Endothelial cell of umbilical vein (primary cell): ENCODE measurements around the gene NNT. TPM values are rescaled to one million over a fixed set of nuclear protein-coding genes. Genes with fewer than 3 reads are reported as not detected.

Experiments used
- BruUV-seq: library from RNA; stranded (reverse); fragments of 400-500 nt; replicated peaks from 2 replicates; lab custom pipeline; 2021; lab: Mats Ljungman, UMichigan
- CTCF ChIA-PET: fragments of 300-600, 350-600 bp; sonication (Branson Sonifier 250); formaldehyde crosslinking; loops from one replicate; lab custom pipeline; 2021; ENCODE audit warnings: antibody characterized with exemption, inconsistent platforms; lab: Charles Lee
- POLR2A ChIA-PET: fragments of 300-600, 350-600 bp; sonication (Branson Sonifier 250); formaldehyde crosslinking; loops from one replicate; lab custom pipeline; 2021; ENCODE audit warnings: antibody characterized with exemption, inconsistent platforms; lab: Charles Lee
- DNase-seq: peaks from one replicate; pipeline ENCODE4 v3.0.0-alpha.2; 2011; ENCODE audit warnings: low read depth, low spot score
- FAIRE-seq: peaks from 2 replicates; lab custom pipeline; 2011; peaks lifted over from hg19 to GRCh38; lab: Jason Lieb, UNC
- H2AFZ ChIP-seq: 2 replicates; pipeline ENCODE4 v1.6.0; 2012; ENCODE audit warnings: low read depth, low read length, control low read depth, inconsistent platforms
- H3K27ac ChIP-seq: 2 replicates; pipeline ENCODE4 v1.5.1; 2011; ENCODE audit warnings: low read depth, mild to moderate bottlenecking, control low read depth, low read length, moderate library complexity; ENCODE audit not compliant: insufficient read depth
- H3K27me3 ChIP-seq, 2 experiments: 2 replicates each; pipeline versions ENCODE4 v1.6.0 to v1.6.1; 2011; ENCODE audit warnings: low read length in 2 of 2, mixed read lengths in 1 of 2; ENCODE audit not compliant: control insufficient read depth in 2 of 2, insufficient read depth in 2 of 2
- H3K36me3 ChIP-seq, 2 experiments: 2 replicates in 1 of 2; 3 replicates in 1 of 2; pipeline ENCODE4 v1.5.1; 2011; ENCODE audit warnings: low read length in 2 of 2, mild to moderate bottlenecking in 1 of 2, moderate library complexity in 1 of 2; ENCODE audit not compliant: control insufficient read depth in 2 of 2, insufficient read depth in 2 of 2; ENCODE audit errors: extremely low read depth in 1 of 2
- H3K4me1 ChIP-seq: 3 replicates; pipeline ENCODE4 v1.5.1; 2011; ENCODE audit warnings: mild to moderate bottlenecking, low read length; ENCODE audit not compliant: control insufficient read depth, insufficient read depth; ENCODE audit errors: extremely low read depth
- H3K4me2 ChIP-seq: 2 replicates; pipeline ENCODE4 v1.6.1; 2011; ENCODE audit warnings: low read length, control low read depth, mixed read lengths; ENCODE audit not compliant: insufficient read depth
- H3K4me3 ChIP-seq, 3 experiments: fragments of 200-600 bp in 1 of 3; sonication (generic), shearing (Covaris generic) in 1 of 3; replicated peaks in 1 of 3; 2 replicates each; pipeline ENCODE4 v1.5.1; 2011 to 2016; ENCODE audit warnings: control low read depth in 3 of 3, low read length in 3 of 3, mild to moderate bottlenecking in 2 of 3, inconsistent platforms in 1 of 3, low read depth in 1 of 3, moderate library complexity in 1 of 3; ENCODE audit not compliant: insufficient read depth in 1 of 3
- H3K79me2 ChIP-seq: 2 replicates; pipeline ENCODE4 v1.6.0; 2012; ENCODE audit warnings: low read length, inconsistent platforms; ENCODE audit not compliant: control insufficient read depth, insufficient read depth
- H3K9ac ChIP-seq: replicated peaks from 2 replicates; pipeline ENCODE3; 2011; ENCODE audit warnings: low read length, control low read depth; ENCODE audit not compliant: insufficient read depth; ENCODE audit errors: extremely low read depth
- H3K9me1 ChIP-seq: replicated peaks from 3 replicates; pipeline ENCODE4 v1.6.0; 2011; ENCODE audit warnings: mild to moderate bottlenecking, low read length; ENCODE audit not compliant: control insufficient read depth, insufficient read depth; ENCODE audit errors: extremely low read depth
- H3K9me3 ChIP-seq: replicated peaks from 2 replicates; pipeline ENCODE4 v1.5.1; 2012; ENCODE audit warnings: low read length, inconsistent platforms; ENCODE audit not compliant: control insufficient read depth, insufficient read depth
- H4K20me1 ChIP-seq: replicated peaks from 2 replicates; pipeline ENCODE3; 2011; ENCODE audit warnings: mild to moderate bottlenecking, low read length; ENCODE audit not compliant: control insufficient read depth, insufficient read depth; ENCODE audit errors: extremely low read depth
- CTCF ChIP-seq, 2 donors: IDR thresholded peaks; 1 replicate in 1 of 2; 2 replicates in 1 of 2; pipeline ENCODE4 v1.5.1; 2011; ENCODE audit warnings: low read length in 2 of 2, mild to moderate bottlenecking in 2 of 2, moderate library complexity in 2 of 2, control low read depth in 1 of 2, inconsistent platforms in 1 of 2, low read depth in 1 of 2; ENCODE audit not compliant: insufficient read depth in 1 of 2; ENCODE audit errors: extremely low read depth in 1 of 2
- EZH2 ChIP-seq: IDR thresholded peaks from 2 replicates; pipeline ENCODE4 v1.6.1; 2012; ENCODE audit warnings: borderline replicate concordance, low read depth, mild to moderate bottlenecking, moderate library complexity, low read length, inconsistent platforms; ENCODE audit not compliant: severe bottlenecking
- FOS ChIP-seq: IDR thresholded peaks from 2 replicates; pipeline ENCODE4 v1.6.1; 2011; ENCODE audit warnings: mild to moderate bottlenecking, low read length, moderate library complexity, borderline replicate concordance; ENCODE audit not compliant: insufficient read depth
- GATA2 ChIP-seq: IDR thresholded peaks from 2 replicates; pipeline ENCODE4 v1.7.0; 2011; ENCODE audit warnings: low read depth, mild to moderate bottlenecking, moderate library complexity, mixed read lengths, low read length; ENCODE audit not compliant: insufficient read length, insufficient read depth
- JUN ChIP-seq: IDR thresholded peaks from 2 replicates; pipeline ENCODE4 v1.6.1; 2011; ENCODE audit warnings: borderline replicate concordance, low read depth; ENCODE audit not compliant: insufficient read length, insufficient read depth
- MAX ChIP-seq: IDR thresholded peaks from 2 replicates; pipeline ENCODE4 v1.6.1; 2011; ENCODE audit not compliant: insufficient read depth, insufficient read length
- MYC ChIP-seq: IDR thresholded peaks from one replicate; pipeline ENCODE4 v1.6.1; 2011; ENCODE audit warnings: mild to moderate bottlenecking, low read depth, low read length
- POLR2A ChIP-seq: IDR thresholded peaks from 2 replicates; pipeline ENCODE4 v1.6.1; 2012; ENCODE audit warnings: low read depth, mild to moderate bottlenecking, control low read depth, low read length
- POLR2AphosphoS5 ChIP-seq: IDR thresholded peaks from 2 replicates; pipeline ENCODE4 v1.6.1; 2012; ENCODE audit warnings: low read depth, mild to moderate bottlenecking, control low read depth, low read length, moderate library complexity; ENCODE audit not compliant: insufficient read depth
- dilution Hi-C: fragments of 300-500 bp; cut with MboI; formaldehyde crosslinking; loops from one replicate; pipeline ENCODE4 v1.15.0; 2019; ENCODE audit warnings: low sequenced_read_pairs; ENCODE audit not compliant: extremely low pct_ligation_motif_present
- intact Hi-C: fragments of 100-400 bp; cut with micrococcal nuclease; formaldehyde crosslinking; loops from one replicate; pipeline ENCODE4 v1.10.0; 2022
- polyA plus RNA-seq, 4 experiments: library from polyadenylated mRNA; depleted of rRNA in 3 of 4; stranded (reverse) in 3 of 4; unstranded in 1 of 4; fragments of >200 nt; gene quantifications; 2 replicates each; pipeline versions ENCODE4 v1.2.1 to v1.2.3, GENCODE V29; 2011 to 2012; ENCODE audit warnings: missing spikeins in 1 of 4
- total RNA-seq: library from RNA; stranded (reverse); gene quantifications from 2 replicates; pipeline ENCODE4 v1.2.3, GENCODE V29; 2021

The NNT gene
- total and polyA plus RNA-seq, 2 donors (not counting 3 experiments of a cell fraction or from before 2014, with no cell fraction given), result 38.2 to 82.5 TPM

GRCh38 chr5:43565043-43565442, 37.9 kb upstream of the NNT start:
- no peak overlapping the region for H3K4me2 ChIP-seq

More at GRCh38 chr5:43565043-43565442, 37.9 kb upstream of the NNT start:
- Histone ChIP-seq H3K9ac (no peak overlapping the region), H3K27me3 (peaks cover 0 to 2% of the 10 kb centered on the region in 2 experiments), H4K20me1 (no peaks in the 10 kb centered on the region), H3K79me2 (no peaks in the 10 kb centered on the region), H3K27ac (no peak overlapping the region), H3K9me1 (no peaks in the 10 kb centered on the region), H3K4me3 (no peak overlapping the region), H2AFZ (no peak overlapping the region), H3K9me3 (no peaks in the 10 kb centered on the region), H3K4me1 (no peaks in the 10 kb centered on the region), H3K36me3 (no peaks in the 10 kb centered on the region)
- TF ChIP-seq EZH2, result no peak
- no peak for TF ChIP-seq CTCF (IDR thresholded peaks at IDR 0.05; ENCODE audit: extremely low read depth in 1 of 2, insufficient read depth in 1 of 2, low read depth in 1 of 2, low read length in 2 of 2)
- no peak for TF ChIP-seq GATA2
- TF ChIP-seq POLR2AphosphoS5, result no peak
- TF ChIP-seq MYC, result no peak
- no peak for TF ChIP-seq POLR2A
- no peak for TF ChIP-seq MAX
- TF ChIP-seq JUN, result no peak
- no peak for TF ChIP-seq FOS
- intact Hi-C loops (no loop called here), dilution Hi-C loops (no loop called here)
- DNase-seq (no peak), FAIRE-seq (no peak)
- POLR2A ChIA-PET, result no interaction called here
- BruUV-seq, result no TSS peak
- CTCF ChIA-PET, result no interaction called here
